ENCODE measurements around the gene KATNAL2. TPM values are rescaled to one million over a fixed set of nuclear protein-coding genes. Genes with fewer than 3 reads are reported as not detected.

The KATNAL2 gene
- polyA plus RNA-seq, 1 of the 3 experiments (the other 2 are of a cell fraction) = 6.5 TPM

- no peak for TF ChIP-seq SMC3 (IDR thresholded peaks at IDR 0.05; ENCODE audit: low read depth, low read length)
- no peak for TF ChIP-seq NFIC (IDR thresholded peaks at IDR 0.05; ENCODE audit: borderline replicate concordance)
- no peak for TF ChIP-seq EZH2phosphoT487 (IDR thresholded peaks at IDR 0.05; ENCODE audit: borderline replicate concordance, low read depth)
- TF ChIP-seq JUND (IDR thresholded peaks at IDR 0.05) = no peak
- TF ChIP-seq RFX5 (IDR thresholded peaks at IDR 0.05; ENCODE audit: low read length) = no peak
- no peak for TF ChIP-seq MEF2A (IDR thresholded peaks at IDR 0.05; ENCODE audit: borderline replicate concordance, low read depth)
- no peak for TF ChIP-seq EP300 (IDR thresholded peaks at IDR 0.05; ENCODE audit: borderline replicate concordance in 1 of 2, low read depth in 1 of 2, low read length in 1 of 2)
- no peak for TF ChIP-seq MXI1 (IDR thresholded peaks at IDR 0.05; ENCODE audit: low read depth, low read length)
- no peak for TF ChIP-seq RXRA (IDR thresholded peaks at IDR 0.05; ENCODE audit: borderline replicate concordance, low read depth)
- TF ChIP-seq NRF1 (IDR thresholded peaks at IDR 0.05; ENCODE audit: low read depth, low read length) = no peak
- TF ChIP-seq CHD2 (IDR thresholded peaks at IDR 0.05; ENCODE audit: low read length, partially characterized antibody) = no peak
- TF ChIP-seq RCOR1 (IDR thresholded peaks at IDR 0.05; ENCODE audit: low read length) = no peak
- TF ChIP-seq TAF1 (IDR thresholded peaks at IDR 0.05; ENCODE audit: borderline replicate concordance, low read depth, low read length) = no peak
- TF ChIP-seq YY1 (IDR thresholded peaks at IDR 0.05; ENCODE audit: low read depth) = no peak
- no peak for TF ChIP-seq POLR2AphosphoS5 (IDR thresholded peaks at IDR 0.05; ENCODE audit: low read depth, low read length)
- TF ChIP-seq SIN3A (IDR thresholded peaks at IDR 0.05; ENCODE audit: borderline replicate concordance, low read depth, low read length) = no peak
- TF ChIP-seq TEAD4 (IDR thresholded peaks at IDR 0.05; ENCODE audit: borderline replicate concordance, insufficient read depth) = no peak
- TF ChIP-seq FOSL2 (IDR thresholded peaks at IDR 0.05; ENCODE audit: borderline replicate concordance, low read depth) = no peak
- H3K4me1 ChIP-seq (ENCODE audit: control insufficient read depth in 1 of 2, insufficient read depth in 2 of 2, low read depth in 1 of 2, low read length in 1 of 2) = no peaks in the 10 kb centered on the region; a peak in 1 of 4 replicates
- H3K79me2 ChIP-seq (ENCODE audit: insufficient read depth) = peaks cover 52% of the 10 kb centered on the region
- WGBS (ENCODE audit: low lambda C conversion rate) = 100% methylated on average over 1 of the region's 1 CpG
- H2AFZ ChIP-seq (ENCODE audit: low read depth) = no peak overlapping the region
- POLR2A ChIA-PET = interaction anchor here (0.5 kb wide), 1 partner anchor 9 kb away, joined by 4 read pairs; no protein-coding TSS in a partner anchor
- CTCF ChIA-PET = no interaction called here
- peaks cover 14 to 22% of the 10 kb centered on the region in 2 experiments for H3K36me3 ChIP-seq (replicated peaks in 1 of 2; ENCODE audit: control insufficient read depth in 1 of 2, insufficient read depth in 2 of 2, low read length in 1 of 2)
- no peak overlapping the region for H3K27ac ChIP-seq (ENCODE audit: low read depth in 2 of 2, low read length in 1 of 2)
- no peaks in the 10 kb centered on the region for H3F3A ChIP-seq (replicated peaks; ENCODE audit: insufficient read depth)
- H3K9ac ChIP-seq = no peak overlapping the region
- H3K27me3 ChIP-seq (ENCODE audit: insufficient read depth) = no peaks in the 10 kb centered on the region
- no peak overlapping the region for H3K4me2 ChIP-seq
- no peaks in the 10 kb centered on the region for H4K20me1 ChIP-seq (ENCODE audit: insufficient read depth)
- no peak for DNase-seq
- H3K9me3 ChIP-seq = peaks cover 6% of the 10 kb centered on the region; the same call in 1 of the 2 replicates
- no peaks in the 10 kb centered on the region for H3K9me2 ChIP-seq
- H3K4me3 ChIP-seq (ENCODE audit: low read depth in 2 of 2, low read length in 1 of 2) = no peak overlapping the region
These were observed 24.0 kb upstream of the KATNAL2 start for GRCh38 chr18:46893360-46893759.

GRCh38 chr18:46894124-46894523 is 23.3 kb upstream of the KATNAL2 start:
- CTCF ChIA-PET = interaction anchor here (1.0 kb wide), 1 partner anchor 77 kb away, joined by 3 read pairs; no protein-coding TSS in a partner anchor
- no peaks in the 10 kb centered on the region for H3K9me2 ChIP-seq
- no peak for TF ChIP-seq MAX (IDR thresholded peaks at IDR 0.05; ENCODE audit: low read depth)
- TF ChIP-seq MXI1 (IDR thresholded peaks at IDR 0.05; ENCODE audit: low read depth, low read length) = no peak
- no peak for TF ChIP-seq EP300 (IDR thresholded peaks at IDR 0.05; ENCODE audit: borderline replicate concordance in 1 of 2, low read depth in 1 of 2, low read length in 1 of 2)
- no peak for TF ChIP-seq EZH2phosphoT487 (IDR thresholded peaks at IDR 0.05; ENCODE audit: borderline replicate concordance, low read depth)
- TF ChIP-seq POLR2AphosphoS5 (IDR thresholded peaks at IDR 0.05; ENCODE audit: low read depth, low read length) = no peak
- no peak for TF ChIP-seq FOXJ3 (CRISPR knock-in tag; IDR thresholded peaks at IDR 0.05)
- TF ChIP-seq TEAD4 (IDR thresholded peaks at IDR 0.05; ENCODE audit: borderline replicate concordance, insufficient read depth) = no peak
- TF ChIP-seq PBX3 (IDR thresholded peaks at IDR 0.05) = no peak
- no peak for TF ChIP-seq REST (IDR thresholded peaks at IDR 0.05; ENCODE audit: low read depth, low read length)

More at GRCh38 chr18:46894124-46894523, 23.3 kb upstream of the KATNAL2 start:
- H3K36me3 ChIP-seq (replicated peaks in 1 of 2; ENCODE audit: control insufficient read depth in 1 of 2, insufficient read depth in 2 of 2, low read length in 1 of 2) = peaks cover 11 to 15% of the 10 kb centered on the region in 2 experiments
- peaks cover 49% of the 10 kb centered on the region for H3K79me2 ChIP-seq (ENCODE audit: insufficient read depth)
- DNase-seq = no peak
- H3K4me3 ChIP-seq (ENCODE audit: low read depth in 2 of 2, low read length in 1 of 2) = no peak overlapping the region
- H3K27me3 ChIP-seq (ENCODE audit: insufficient read depth) = no peaks in the 10 kb centered on the region
- H3F3A ChIP-seq (replicated peaks; ENCODE audit: insufficient read depth) = no peaks in the 10 kb centered on the region
- no peak overlapping the region for H2AFZ ChIP-seq (ENCODE audit: low read depth)
- H4K20me1 ChIP-seq (ENCODE audit: insufficient read depth) = no peaks in the 10 kb centered on the region
- POLR2A ChIA-PET = no interaction called here
- no peaks in the 10 kb centered on the region for H3K9me3 ChIP-seq
- 100% methylated on average over 2 of the region's 2 CpGs for WGBS (ENCODE audit: low lambda C conversion rate)
- H3K9ac ChIP-seq = no peak overlapping the region
- H3K27ac ChIP-seq (ENCODE audit: low read depth in 2 of 2, low read length in 1 of 2) = no peak overlapping the region
- no peaks in the 10 kb centered on the region; a peak in 1 of 4 replicates for H3K4me1 ChIP-seq (ENCODE audit: control insufficient read depth in 1 of 2, insufficient read depth in 2 of 2, low read depth in 1 of 2, low read length in 1 of 2)
- H3K4me2 ChIP-seq = no peak overlapping the region
